Stomach (tissue), 9 donors: Measurements from ENCODE around the gene HNF1B. TPM values are rescaled to one million over a fixed set of nuclear protein-coding genes. Genes with fewer than 3 reads are reported as not detected.
A peak's percentile ranks its signal among the peaks of the same experiment; 100 is the strongest.

ENCODE experiments used
- DNase-seq, 2 donors: peaks; one replicate each; pipeline versions ENCODE4 v3.0.0 to v3.0.0-alpha.2; 2013 to 2019
- H3K27ac ChIP-seq, 5 donors: fragments of 200-600 bp in 4 of 5; sonication (generic) in 4 of 5; one replicate each; pipeline ENCODE4 v1.5.1; 2013 to 2019; ENCODE audit warnings: mild to moderate bottlenecking in 1 of 5, moderate library complexity in 1 of 5
- H3K27me3 ChIP-seq, 3 donors: fragments of 200-600 bp; sonication (generic); one replicate each; pipeline ENCODE4 v1.5.1; 2017 to 2019; ENCODE audit warnings: mixed run types in 1 of 3
- H3K36me3 ChIP-seq, 4 donors: fragments of 200-600 bp; sonication (generic); 1 replicate in 3 of 4; 2 replicates in 1 of 4; pipeline ENCODE4 v1.5.1; 2016 to 2019
- H3K4me1 ChIP-seq, 4 donors: fragments of 200-600 bp; sonication (generic); one replicate each; pipeline ENCODE4 v1.5.1; 2016 to 2019
- H3K4me3 ChIP-seq, 4 donors: fragments of 200-600 bp; sonication (generic) in 3 of 4; one replicate each; pipeline ENCODE4 v1.5.1; 2016 to 2019; ENCODE audit warnings: mild to moderate bottlenecking in 1 of 4
- H3K9me3 ChIP-seq, 4 donors: fragments of 200-600 bp; sonication (generic); one replicate each; pipeline ENCODE4 v1.5.1; 2016 to 2019
- EP300 ChIP-seq: sonication (generic); formaldehyde crosslinking; IDR thresholded peaks from one replicate; pipeline ENCODE4 v1.6.1; 2017; ENCODE audit warnings: antibody characterized with exemption
- POLR2A ChIP-seq, 4 donors: fragments of 450-650 bp; IDR thresholded peaks; one replicate each; pipeline ENCODE4 v1.6.1; 2016; ENCODE audit warnings: antibody characterized with exemption in 4 of 4, control low read depth in 2 of 4, mild to moderate bottlenecking in 1 of 4, moderate library complexity in 1 of 4
- POLR2AphosphoS5 ChIP-seq, 3 donors: sonication (generic); formaldehyde crosslinking; IDR thresholded peaks; one replicate each; pipeline ENCODE4 v1.6.1; 2016; ENCODE audit warnings: antibody characterized with exemption in 3 of 3
- WGBS, 5 donors: extraction: QIAGEN DNeasy Blood & Tissue Kit in 3 of 5; methylation state at CpG; one replicate each; pipeline versions ENCODE4 v1.1.5 to v1.1.7; 2013 to 2018; 5-methylcytosine and 5-hydroxymethylcytosine counted together
- intact Hi-C: fragments of 100-400 bp; cut with DNase I; formaldehyde crosslinking; loops from one replicate; pipeline ENCODE4 v1.15.1; 2023; ENCODE audit warnings: low total_unique reads
- polyA plus RNA-seq, 3 donors: library from polyadenylated mRNA; stranded (reverse); fragments of 200-250 nt; gene quantifications; one replicate each; pipeline ENCODE4 v1.2.3, GENCODE V29; 2013
- total RNA-seq, 5 donors: library from RNA; depleted of rRNA; stranded (reverse); fragments of >200 nt; gene quantifications; one replicate each; pipeline versions ENCODE4 v1.1.0 to v1.2.3, GENCODE V29; 2014 to 2016
- TF ChIP-seq, protein P1 (sequence below), 7 experiments: fragments of 450-650 bp in 4 of 7; fragments of 200-600 bp in 3 of 7; sonication (generic) in 3 of 7; IDR thresholded peaks; one replicate each; pipeline ENCODE4 v1.5.1; 2016 to 2019; ENCODE audit warnings: antibody characterized with exemption in 7 of 7, control low read depth in 2 of 7, mild to moderate bottlenecking in 1 of 7
- donor health status: healthy with polysubstance abuse.
- donor health status: Bipolar disorder and iron deficiency.
- donor health status: healthy.

The HNF1B gene
- total and polyA plus RNA-seq, 8 donors = 0.58 to 19.2 (median 7.0) TPM

DNA sequence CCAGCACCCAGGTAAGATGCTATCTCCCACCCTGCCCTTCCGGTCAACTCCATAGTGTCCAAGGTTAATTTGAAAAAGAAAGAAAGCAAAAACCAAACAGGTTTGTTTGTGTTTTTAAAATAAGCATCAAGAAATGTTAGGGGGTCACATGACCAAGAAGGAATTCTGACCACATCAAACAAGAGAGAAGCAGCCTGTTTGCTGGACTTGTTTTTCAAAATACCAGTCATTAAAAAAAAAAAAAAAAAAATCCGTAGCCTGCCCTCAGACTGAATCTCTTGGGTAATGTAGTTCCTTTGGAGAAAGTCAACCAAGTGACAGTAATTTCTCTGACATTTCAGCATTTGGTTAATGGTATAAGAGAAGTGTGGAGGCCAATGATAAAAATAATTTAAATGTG is 38.4 kb downstream of the HNF1B start:
- no peak for DNase-seq
- Histone ChIP-seq H3K27ac (peak overlapping the region in 1 of 5 donors; percentile 4), H3K27me3 (peaks cover 0 to 52% (median 0%) of the 10 kb centered on the region in 3 donors), H3K36me3 (peaks cover 0 to 8% (median 2%) of the 10 kb centered on the region in 4 donors), H3K9me3 (no peaks in the 10 kb centered on the region), H3K4me3 (no peak overlapping the region), H3K4me1 (peaks cover 17 to 38% (median 31%) of the 10 kb centered on the region in 4 donors)
- intact Hi-C loops = no loop called here
- WGBS, 5 donors = 65 to 83% (median 79%) methylated on average over 2 of the region's 2 CpGs
- no peak for TF ChIP-seq POLR2A (IDR thresholded peaks at IDR 0.05)
- TF ChIP-seq EP300 = no peak
- TF ChIP-seq POLR2AphosphoS5 (IDR thresholded peaks at IDR 0.05) = no peak
- TF ChIP-seq, protein P1, sequence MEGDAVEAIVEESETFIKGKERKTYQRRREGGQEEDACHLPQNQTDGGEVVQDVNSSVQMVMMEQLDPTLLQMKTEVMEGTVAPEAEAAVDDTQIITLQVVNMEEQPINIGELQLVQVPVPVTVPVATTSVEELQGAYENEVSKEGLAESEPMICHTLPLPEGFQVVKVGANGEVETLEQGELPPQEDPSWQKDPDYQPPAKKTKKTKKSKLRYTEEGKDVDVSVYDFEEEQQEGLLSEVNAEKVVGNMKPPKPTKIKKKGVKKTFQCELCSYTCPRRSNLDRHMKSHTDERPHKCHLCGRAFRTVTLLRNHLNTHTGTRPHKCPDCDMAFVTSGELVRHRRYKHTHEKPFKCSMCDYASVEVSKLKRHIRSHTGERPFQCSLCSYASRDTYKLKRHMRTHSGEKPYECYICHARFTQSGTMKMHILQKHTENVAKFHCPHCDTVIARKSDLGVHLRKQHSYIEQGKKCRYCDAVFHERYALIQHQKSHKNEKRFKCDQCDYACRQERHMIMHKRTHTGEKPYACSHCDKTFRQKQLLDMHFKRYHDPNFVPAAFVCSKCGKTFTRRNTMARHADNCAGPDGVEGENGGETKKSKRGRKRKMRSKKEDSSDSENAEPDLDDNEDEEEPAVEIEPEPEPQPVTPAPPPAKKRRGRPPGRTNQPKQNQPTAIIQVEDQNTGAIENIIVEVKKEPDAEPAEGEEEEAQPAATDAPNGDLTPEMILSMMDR (IDR thresholded peaks at IDR 0.05) = no peak

DNA sequence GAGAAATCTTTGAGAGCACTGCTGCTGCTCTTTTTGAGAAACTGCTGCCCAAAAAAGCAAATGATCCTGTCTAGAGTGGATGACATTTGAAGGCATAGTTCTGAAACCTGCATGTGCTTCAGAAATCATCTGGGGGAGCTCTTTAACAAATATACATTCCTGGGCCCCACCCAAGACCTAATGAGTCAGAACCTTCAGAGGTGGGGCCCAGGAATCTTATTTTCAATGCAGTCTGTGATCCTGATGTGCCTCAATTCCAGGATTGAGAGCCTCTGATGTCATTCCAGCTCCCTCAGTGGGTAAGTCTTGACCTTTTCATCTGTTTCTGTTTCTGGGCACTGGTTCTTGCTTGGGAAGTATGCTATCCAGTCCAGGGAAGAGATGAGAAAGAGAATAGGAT is 42.3 kb downstream of the HNF1B start:
- H3K27me3 ChIP-seq = peaks cover 0 to 24% (median 0%) of the 10 kb centered on the region in 3 donors
- peaks cover 2 to 15% (median 6%) of the 10 kb centered on the region in 4 donors for H3K4me1 ChIP-seq
- no peaks in the 10 kb centered on the region for H3K9me3 ChIP-seq
- peaks cover 0 to 22% (median 18%) of the 10 kb centered on the region in 4 donors for H3K36me3 ChIP-seq
- intact Hi-C loops = no loop called here
- H3K27ac ChIP-seq = peak overlapping the region in 3 of 5 donors; percentile 49 to 62 (median 58)
- peak in 1 of 2 donors; percentile 66 for DNase-seq
- no peak overlapping the region for H3K4me3 ChIP-seq
- TF ChIP-seq POLR2A (IDR thresholded peaks at IDR 0.05) (no peak), EP300 (no peak), POLR2AphosphoS5 (IDR thresholded peaks at IDR 0.05) (no peak)
- TF ChIP-seq, protein P1 (IDR thresholded peaks at IDR 0.05) = no peak

DNA sequence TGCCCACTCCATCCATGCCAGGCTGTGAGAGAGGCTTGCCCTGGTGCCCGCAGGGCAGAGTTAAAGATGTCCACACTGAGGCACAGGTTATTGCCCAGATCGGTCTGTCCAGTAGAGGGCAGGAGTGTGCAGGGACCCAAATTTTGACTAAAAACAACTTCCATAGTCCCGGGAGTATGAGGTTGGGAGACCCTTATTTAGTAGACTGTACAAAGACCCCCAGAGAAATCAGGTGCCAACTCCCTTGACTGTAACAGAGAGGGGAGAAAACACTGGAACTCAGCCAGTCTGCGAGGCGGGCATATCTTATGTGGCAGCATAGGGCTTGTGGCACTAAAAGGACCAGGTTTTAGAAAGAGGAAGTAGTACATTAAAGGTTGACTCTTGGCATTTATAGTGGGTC is 43.4 kb downstream of the HNF1B start:
- peak; percentile 58 to 63 for DNase-seq
- Histone ChIP-seq H3K4me1 (peaks cover 0 to 10% (median 3%) of the 10 kb centered on the region in 4 donors), H3K4me3 (no peak overlapping the region), H3K9me3 (no peaks in the 10 kb centered on the region), H3K36me3 (peaks cover 0 to 33% (median 22%) of the 10 kb centered on the region in 4 donors), H3K27me3 (peaks cover 0 to 21% (median 0%) of the 10 kb centered on the region in 3 donors), H3K27ac (peak overlapping the region in 1 of 5 donors; percentile 62)
- no peak for TF ChIP-seq POLR2AphosphoS5 (IDR thresholded peaks at IDR 0.05)
- TF ChIP-seq, protein P1 (IDR thresholded peaks at IDR 0.05) = peak in 5 of 7 experiments; percentile 42 to 68 (median 57)
- WGBS, 5 donors = 16 to 31% (median 30%) methylated on average over 5 of the region's 5 CpGs
- intact Hi-C loops = no loop called here

DNA sequence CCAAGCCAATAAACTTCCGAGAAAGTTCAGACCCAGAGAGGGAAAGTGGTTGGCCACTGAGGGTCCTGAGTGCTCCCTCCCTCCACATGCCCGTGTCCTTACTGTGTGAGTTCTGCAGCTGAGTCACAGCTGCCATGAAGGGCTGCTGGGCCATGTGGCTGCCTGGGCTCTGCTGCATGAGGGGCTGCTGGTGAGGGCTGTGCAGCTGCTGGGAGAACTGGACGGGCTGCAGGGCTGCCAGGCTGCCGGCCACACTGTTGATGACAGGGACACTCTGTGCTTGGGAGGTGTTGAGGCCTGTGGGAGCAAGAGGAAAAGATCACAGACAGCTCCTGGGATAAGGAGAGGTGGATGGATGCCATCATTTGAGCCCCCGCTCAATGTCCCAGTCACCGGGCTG is 44.0 kb downstream of the HNF1B start:
- intact Hi-C loops = no loop called here
- 71 to 90% (median 80%) methylated on average over 6 of the region's 6 CpGs for WGBS, 5 donors
- no peak for DNase-seq

More for the DNA sequence above, 44.0 kb downstream of the HNF1B start:
- Histone ChIP-seq H3K27ac (no peak overlapping the region), H3K4me3 (no peak overlapping the region), H3K4me1 (peaks cover 0 to 10% (median 3%) of the 10 kb centered on the region in 4 donors), H3K9me3 (no peaks in the 10 kb centered on the region), H3K27me3 (peaks cover 0 to 21% (median 0%) of the 10 kb centered on the region in 3 donors), H3K36me3 (peaks cover 0 to 36% (median 24%) of the 10 kb centered on the region in 4 donors)
- TF ChIP-seq POLR2A (IDR thresholded peaks at IDR 0.05) (no peak), EP300 (no peak)
- TF ChIP-seq, protein P1 (IDR thresholded peaks at IDR 0.05) = no peak
